Cerebellar cortex (tissue), 1 donor: ENCODE measurements around the gene SOCS1.
"Not testable (repeated sequence)": the region's sequence is repeated elsewhere in the genome, so short reads cannot be mapped to it uniquely, and the experiment has no call there.

ENCODE experiments used
- DNase-seq: peaks from one replicate; pipeline ENCODE4 v3.0.0-alpha.2; 2015; ENCODE audit warnings: low spot score

Gene SOCS1

DNA sequence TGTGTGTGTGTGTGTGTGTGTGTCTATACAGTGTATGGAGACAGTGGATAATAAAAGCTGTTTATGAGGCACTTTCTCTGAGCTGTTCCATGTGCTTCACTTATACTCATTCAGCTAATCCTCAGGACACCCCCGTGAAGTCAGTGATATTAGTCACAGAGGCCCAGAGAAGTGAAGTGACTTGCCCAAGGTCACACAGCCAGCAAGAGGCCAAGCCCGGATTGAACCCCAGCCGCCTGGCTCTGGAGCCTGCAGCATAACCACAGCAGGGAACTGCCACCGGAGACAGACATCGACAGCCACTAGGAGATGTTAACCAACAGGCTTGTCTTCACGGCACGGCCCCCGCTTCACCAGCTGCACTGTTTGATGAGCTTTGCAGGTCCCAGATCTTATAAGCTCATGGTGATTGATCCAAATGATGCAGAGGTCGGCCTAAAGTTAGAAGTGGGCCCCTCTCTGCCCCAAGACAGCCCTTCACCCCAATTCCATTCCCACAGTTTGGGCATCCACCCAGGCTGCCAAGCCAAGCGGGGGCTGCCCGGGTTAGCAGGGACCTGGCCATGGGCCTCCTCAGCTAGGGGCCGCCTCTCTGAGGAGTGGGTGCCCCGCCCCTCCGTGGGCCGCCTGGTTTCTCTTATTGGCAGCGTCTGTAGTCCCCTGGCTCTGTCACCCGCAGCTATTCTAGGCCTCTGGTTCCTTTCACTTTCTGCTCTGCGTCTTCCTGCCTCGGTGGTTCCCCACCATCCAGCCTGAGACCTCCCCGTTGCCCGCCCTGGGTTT is 30.9 kb downstream of the SOCS1 start:
- no peak for DNase-seq

DNA sequence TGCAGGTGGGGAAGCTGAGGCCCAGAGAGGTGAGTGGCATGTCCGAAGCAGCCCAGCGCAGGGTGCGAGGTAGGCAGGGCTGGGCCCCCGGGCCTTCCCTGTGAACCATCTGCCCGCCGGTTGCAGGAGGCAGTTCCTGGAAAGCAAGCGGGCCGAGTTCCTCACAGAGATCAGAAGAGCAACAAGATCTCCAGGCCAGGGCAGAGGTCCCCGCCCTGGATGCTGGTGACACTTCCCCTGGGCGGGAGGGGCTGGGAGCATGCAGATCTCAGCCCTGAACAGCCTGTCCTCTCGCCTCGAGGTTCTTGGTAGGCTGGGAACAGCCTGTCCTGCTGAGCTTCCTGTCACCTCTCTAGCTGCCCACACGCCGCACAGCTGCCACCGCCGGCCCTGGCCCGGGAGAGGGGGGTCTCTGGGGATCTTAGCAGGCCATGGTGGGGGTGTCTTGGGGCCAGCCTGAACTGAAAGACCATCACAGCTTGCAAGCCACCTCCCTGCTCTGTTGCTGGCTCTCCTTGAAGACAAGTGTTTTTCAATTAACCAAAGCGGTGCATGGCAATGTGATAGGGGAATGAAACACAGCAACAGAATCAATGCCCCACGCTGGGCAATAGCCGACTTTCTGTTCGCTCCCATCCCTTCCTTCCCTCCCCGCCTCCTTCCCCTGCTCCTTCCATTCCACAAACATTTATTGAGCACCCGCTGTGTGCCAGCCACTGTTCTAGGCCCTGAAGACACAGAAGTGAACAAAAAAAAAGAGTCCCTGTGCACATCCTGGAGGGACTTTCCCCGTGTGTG is 31.7 kb downstream of the SOCS1 start:
- DNase-seq: peak; percentile 88

DNA sequence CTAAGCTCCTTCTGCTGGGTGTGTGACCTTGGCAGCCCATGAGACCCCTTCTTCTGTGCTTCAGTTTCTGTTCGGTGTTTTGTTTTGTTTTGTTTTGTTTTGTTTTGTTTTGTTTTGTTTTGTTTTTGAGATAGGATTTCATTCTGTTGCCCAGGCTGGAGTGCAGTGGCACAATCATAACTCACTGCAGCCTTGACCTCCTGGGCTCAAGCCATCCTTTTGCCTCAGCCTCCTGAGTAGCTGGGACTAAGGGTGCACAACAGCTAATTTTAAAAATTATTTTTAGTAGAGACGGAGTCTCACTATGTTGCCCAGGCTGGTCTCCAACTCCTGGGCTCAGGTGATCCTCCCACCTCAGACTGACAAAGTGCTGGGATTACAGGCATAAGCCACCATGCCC is 35.5 kb downstream of the SOCS1 start:
- DNase-seq: not testable (repeated sequence)

DNA sequence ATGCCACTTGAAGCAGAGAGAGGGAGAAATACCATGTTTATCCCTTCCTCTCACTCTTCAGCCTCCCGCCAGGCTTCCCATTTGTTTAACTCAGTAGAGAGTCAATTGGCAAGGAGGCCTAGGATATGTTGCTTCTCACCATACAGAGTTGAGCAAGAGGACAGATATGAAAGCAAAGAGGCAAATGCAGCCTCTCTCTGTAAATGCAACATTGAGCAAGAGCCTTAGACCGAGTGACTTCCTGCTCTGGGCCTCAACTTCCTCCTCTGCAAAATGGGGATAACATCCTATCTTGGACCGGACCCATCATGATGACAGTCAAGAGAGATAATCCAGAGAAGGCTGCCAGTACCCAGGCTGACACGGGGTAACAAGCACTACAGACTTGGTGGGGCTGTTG is 36.8 kb downstream of the SOCS1 start:
- no peak for DNase-seq

DNA sequence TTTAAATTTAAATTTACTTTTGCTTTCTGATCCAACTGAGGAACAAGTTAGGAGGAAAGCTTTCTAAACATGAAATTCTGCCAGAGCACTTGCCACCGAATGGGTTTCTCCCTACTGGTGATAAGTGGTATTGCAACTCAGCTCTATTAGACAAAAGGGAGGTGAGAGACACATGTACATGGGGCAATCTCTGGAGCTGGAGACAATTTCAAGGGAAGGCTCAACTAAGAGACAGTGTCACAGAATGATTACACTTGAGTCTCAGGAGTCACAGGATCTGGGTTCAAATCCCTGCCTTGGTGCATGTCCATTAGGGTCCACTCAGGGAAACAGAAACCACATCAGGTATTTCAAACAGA is 37.4 kb downstream of the SOCS1 start:
- no peak for DNase-seq

DNA sequence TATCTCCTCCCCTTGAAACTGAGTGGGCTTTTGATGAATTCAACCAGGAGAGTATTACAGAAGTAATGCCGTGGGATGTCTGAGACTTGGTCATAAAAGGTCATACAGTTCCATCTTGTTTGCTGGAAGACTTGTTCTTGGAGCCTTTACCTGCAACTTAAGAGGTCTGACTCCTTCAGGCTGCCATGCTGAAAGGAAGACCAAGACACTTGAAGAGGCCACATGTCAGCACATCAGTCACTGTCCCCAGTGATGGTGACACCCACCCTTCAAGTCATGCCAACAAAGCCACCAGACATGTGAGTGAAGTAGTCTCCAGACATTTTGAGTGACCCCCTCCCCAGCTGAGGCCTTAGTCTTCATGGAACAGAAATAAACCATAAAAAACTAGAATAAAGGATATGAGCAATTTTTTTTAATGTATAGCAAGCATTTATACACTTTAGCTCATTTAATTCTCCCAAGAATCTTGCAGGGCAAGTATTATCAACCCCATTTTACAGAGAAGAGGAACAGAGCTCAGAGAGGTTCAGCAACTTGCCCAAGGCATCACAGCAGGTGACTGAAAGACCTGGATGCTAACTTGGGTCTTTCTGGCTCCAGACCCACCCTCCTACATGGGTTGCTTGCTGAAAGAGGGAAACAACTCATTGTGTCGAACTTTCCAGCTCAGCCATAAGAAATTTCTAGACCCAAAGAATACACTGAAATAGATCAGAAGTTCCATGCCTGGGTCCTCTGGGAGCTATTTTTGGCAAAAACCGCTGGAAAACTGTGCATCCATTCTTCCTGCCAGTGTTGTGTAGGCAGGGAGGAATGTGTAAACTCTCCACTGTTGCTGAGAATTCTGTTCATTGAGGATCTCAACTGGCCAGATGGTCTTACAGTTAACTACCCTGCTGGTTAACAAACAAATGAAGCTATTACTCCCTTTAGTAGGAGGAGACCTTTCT is 38.1 kb downstream of the SOCS1 start:
- no peak for DNase-seq

DNA sequence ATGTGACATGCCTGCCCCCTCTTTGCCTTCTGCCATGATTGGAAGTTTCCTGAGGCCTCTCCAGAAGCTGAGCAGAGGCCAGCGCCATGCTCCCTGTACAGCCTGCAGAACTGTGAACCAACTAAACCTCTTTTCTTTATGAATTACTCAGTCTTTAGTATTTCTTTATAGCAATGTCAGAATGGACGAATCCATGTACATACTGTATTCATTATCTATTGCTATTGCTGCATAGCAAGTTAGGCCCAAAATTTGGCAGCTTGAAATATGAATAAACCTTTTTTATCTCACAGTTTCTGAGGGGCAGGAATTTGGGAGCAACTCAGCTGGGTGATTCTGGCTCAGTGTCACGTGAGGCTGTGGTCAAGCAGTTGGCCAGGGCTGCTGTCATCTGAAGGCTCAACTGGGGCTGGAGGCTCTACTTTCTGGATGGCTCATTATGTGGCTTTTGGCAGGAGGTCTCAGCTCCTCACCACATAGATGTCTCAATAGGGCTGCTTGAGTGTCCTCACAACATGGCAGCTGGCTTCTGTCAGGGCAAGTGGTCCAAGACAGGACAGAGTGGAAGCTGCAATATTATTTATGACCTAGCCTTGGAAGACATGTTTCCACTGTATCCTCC is 40.0 kb downstream of the SOCS1 start:
- no peak for DNase-seq

DNA sequence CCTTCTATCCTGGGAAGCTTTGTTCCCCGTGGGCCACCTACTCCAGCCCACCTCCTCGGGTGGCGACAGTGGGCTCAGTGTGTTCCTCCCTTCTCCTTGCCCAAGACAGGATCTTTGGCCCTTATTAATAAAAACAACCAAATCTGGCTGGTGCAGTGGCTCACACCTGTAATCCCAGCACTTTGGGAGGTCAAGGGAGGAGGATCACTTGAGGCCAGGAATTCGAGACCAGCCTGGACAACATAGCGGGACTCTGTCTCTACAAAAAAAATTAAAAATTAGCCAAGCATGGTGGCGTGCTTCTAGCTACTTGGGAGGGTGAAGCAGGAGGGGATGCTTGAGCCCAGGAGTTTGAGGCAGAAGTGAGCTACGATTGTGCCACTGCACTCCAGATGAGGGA is 42.2 kb downstream of the SOCS1 start:
- no peak for DNase-seq

DNA sequence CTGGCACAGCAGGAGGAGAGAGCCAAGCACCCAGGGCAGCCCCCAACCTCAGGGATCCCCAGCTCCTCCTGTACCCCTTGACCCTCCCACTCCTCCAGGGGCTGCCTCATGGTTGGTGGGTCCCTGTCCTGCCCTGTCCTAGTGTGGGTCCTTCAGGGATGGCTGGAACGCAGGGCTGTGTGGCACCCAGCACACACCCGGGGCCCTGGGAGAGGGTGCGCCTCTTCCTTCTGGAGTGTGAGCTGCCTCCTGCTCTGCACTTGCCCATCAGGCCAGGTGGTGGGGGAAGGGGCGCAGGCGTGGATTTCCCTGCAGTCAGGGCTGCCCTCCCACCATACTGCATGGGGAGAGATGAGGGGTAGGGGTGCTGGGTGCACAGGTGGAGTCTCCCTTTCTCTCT is 42.6 kb downstream of the SOCS1 start:
- DNase-seq: no peak

DNA sequence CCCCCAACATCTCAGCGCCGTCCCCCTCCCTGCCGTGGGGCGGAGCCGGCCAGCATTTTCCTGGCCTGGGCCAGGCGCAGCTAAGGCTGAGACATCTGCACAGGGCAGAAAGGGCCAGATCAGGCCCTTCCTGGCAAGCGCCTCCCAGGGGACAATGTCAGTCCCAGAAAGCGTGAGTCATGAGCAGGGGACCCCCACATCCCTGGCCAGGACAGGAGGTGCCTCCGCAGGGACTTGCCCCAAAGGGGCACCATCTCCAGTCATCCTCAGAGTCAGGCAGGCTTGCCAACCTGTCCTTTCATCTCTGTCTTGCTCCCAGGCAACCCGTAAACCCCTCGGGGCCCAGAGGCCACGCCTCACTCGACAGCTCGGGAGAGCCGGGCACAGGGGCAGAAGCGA is 43.2 kb downstream of the SOCS1 start:
- no peak for DNase-seq

DNA sequence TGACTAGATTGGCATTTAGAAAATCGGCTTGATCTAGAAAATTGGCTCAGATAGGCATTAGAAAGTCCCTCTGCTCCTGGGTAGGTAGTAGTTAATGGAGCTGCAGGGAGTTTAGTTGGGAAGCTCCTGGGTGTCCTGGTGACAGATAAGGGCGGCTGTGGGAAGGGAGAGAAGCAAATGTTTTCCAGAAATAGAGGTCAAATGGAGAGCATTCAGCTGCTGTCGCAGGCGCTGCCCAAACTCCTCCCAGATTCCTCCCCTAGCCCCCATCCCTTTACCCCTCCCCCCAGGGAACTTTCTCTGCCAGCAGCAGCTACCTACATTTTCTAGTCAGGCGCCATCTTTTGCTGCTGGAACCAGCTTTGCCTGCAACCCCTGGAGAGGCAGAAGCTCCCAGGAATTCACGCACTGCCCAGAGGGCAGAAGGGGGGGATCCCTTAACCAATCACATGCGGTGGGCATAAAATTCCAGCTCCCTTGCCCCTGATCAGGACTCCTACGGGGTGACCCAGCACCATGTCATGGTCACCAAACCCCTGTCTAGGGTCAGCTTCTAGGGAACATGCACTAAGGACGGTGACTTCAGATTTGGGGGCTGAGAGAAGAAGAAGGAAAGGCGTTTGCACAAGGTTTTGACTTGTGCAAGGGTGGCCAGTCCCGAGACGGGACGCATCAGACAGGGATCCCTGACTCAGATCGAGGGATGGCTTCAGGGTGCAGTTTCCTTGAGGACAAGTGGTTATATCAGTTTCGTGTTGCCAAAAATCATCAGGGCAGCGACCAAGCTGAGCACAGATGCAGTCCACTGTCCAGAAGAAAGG is 43.8 kb downstream of the SOCS1 start:
- no peak for DNase-seq

DNA sequence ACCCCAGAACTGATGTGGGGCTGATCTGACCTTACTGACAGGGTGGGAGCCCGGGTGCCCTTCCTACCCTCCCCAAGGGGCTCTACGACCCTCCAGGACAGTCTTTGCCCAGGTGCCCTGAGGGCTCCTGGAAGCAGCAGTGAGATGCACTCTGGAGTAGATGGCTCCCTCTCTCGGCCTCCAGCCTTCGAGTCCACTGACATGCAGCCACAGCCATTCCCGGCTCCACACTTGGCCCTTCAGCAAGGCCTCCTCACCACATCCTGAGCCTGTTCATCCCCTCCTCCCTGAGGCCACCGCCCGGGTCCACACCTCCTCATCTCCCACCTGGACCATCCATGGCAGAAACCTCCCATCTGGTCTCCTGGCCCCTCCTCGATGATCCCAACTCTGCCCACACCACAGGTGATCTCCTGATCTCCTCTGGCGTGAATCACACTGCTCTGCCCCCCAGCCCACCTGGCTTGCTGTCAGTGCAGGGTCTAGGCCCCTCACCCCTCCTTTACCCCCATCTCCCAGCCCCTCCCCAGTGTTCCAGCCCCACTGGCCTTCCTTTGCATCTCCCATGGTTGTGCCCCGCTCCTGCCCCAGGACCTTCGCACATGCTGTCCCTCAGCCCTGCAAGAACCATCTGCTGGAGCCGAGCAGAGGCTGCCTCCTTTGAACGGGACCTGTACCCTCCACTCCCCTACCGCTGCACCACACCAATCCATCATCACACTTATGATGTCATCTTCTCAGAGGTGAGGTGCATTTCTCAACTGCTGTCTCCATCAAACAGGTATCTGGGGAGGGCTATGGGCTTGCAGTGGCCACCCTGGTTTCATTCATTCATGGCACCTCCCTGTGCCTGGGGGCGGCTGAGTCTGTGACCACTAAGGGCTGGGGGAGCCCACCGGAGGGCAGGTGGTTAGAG is 44.7 kb downstream of the SOCS1 start:
- DNase-seq: no peak

DNA sequence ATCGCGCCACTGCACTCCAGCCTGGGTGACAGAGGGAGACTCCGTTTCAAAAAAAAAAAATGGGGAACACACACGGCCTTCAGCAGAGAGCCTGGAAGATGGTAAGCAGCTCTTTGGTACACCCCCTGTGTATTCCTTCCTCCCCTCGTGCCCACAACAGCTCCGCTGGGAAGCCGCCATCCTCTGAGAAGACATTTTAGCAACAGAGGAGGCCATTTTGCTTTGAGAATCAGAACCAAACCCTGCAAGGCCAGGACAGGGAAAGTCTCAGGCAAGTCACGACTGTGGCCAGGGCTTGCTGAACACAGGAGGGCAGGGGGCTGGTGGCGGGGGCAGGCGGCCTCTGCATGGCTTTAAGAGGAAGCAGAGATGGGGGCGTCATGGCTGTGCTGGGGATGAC is 45.7 kb downstream of the SOCS1 start:
- DNase-seq: no peak

DNA sequence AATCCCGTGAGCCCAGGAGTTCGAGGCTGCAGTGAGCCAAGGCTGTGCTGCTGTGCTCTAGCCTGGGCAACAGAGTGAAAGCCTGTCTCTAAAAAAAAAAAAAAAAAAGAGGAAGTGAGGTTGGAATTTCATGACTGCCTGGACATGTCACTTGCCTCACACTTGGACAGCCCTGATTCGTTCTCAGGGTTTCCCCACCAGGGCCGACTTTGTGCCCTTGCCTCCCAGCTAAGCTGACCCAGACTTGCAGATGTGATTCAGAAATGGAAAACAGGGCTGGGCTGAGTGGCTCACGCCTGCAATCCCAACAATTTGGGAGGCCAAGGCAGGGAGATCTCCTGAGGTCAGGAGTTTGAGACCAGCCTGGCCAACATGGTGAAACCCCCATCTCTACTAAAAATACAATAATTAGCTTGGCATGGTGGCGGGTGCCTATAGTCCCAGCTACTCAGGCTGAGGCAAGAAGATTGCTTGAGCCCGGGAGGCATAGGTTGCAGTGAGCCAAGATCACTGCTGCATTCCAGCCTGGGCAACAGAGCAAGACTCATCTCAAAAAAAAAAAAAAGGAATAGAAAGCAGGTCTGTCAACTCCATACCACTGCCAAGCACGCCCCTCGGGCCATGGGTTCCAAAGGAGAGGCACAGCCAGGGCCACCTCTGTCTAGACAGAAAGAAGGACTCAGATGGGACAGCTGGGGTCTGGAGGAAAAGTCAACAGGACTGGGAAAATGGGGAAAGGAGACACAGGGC is 46.9 kb downstream of the SOCS1 start:
- no peak for DNase-seq

DNA sequence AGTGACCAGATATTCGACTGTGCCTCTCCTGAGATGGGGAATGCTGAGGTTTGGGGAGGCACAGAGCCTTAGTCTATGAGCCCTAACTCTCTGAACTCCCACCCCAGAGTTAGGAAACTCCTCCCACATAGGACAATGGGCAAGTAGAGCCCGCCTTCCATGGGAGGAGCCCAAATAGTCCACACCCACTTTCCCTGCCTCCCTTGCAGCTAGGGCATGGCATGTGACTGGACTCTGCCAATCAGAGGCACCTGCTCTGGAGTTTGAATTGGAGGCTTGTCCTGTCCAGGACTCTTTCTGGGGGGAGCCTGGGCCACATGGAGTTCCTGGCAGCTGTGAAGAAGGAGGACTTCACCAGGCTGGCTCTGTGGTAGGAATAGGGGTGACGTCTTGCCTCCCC is 48.4 kb downstream of the SOCS1 start:
- no peak for DNase-seq

DNA sequence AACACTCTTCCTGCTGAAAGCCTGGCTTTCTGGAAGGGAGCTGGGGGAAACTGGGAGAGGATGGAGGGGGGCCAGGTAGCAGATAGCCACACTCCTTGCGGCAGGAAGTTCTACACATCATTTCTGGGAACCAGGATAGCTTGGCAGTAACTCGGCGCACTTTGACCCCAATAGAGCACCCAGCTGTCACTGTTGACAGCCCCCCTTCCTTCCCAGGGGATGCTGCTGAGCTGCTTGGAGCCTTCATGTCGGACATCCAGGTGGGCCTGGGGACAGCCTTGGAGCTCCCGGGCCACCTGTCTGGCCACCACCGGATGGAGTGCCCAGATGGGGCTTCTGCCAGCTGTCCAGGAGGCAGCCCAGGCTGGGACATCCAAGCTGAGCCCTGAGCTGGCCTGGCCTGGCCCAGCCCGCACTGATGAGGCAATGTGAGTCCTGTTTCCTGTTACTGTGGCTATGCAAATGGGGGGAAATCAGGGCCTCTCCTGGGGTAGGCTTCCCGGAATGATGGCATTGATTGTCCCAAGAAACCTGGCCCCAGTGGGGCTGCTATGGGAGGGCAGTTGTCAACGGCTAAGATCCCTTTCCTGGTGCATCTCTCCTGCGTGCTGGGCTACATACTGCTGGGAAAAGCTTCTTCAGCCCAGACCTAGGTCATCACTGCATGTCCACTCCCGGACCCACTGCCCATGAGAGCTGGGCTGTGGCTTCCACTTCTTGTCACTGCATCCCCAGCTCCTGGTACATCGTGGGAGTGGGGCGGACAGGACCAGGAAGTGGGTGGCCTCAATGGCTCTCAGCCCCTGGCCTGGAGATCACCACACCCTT is 50.0 kb downstream of the SOCS1 start:
- DNase-seq: no peak

DNA sequence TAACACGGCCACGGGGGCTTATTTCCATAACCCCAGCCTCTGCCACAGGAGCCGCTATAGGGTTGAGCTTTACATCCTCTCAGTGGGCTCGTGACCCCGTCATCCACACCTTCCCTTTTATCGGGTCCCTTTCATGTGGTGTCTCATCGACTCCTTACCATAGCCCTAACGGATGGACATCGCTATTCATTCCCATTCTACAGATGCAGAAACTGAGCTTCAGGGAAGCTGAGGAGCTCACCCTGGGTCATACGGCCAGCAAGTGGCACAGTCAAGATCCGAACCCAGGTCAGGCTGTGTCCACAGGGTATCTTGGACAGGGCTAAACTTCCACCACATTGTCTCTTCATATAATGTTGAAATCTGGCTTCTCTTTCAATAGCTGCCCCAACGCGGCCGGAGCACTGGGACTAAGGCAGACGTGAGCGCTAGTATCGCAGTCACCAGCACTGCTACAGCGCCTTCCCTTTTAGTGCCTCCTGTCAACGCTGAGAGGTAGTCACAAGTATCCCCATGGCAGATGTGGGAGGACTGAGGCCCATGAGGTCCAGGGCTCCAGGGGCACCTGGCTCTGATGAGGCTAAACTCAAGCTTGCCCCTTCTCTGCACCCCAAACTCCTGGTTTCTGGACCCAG is 50.8 kb downstream of the SOCS1 start:
- no peak for DNase-seq

DNA sequence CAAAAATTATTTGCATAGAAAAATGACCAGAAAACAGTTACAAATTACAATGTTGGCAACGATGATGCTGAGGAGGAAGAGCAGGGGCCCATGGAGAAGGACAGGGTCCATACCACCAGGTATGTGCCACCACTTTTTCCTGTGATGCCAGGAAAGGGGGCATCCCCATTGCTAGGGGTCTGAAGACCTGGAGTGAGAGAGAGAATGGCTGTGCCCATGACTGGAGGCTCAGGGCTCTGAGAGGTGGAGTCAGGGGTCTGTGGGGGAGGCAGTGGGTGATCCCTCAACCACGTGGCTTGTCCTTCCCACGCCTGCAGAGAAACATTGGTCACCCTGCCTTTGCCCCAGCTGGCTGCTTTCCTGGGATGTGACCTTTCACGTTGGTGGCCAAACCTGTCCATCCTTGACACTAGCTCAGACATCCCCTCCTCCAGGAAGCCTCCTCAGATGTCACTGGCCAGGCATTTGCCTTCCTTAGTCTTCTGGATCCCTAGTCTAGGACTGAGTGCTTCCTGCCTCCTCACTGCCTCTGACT is 51.4 kb downstream of the SOCS1 start:
- no peak for DNase-seq
